Keratinocyte (primary cell): ENCODE data around the gene TXLNB. TPM values are rescaled to one million over a fixed set of nuclear protein-coding genes. Genes with fewer than 3 reads are reported as not detected.

Experiments used
- DNase-seq: peaks from one replicate; pipeline ENCODE4 v3.0.0-alpha.2; 2011; ENCODE audit warnings: low read depth, missing footprints, low spot score
- FAIRE-seq: peaks from 2 replicates; lab custom pipeline; 2011; peaks lifted over from hg19 to GRCh38; lab: Jason Lieb, UNC
- H2AFZ ChIP-seq: 2 replicates; pipeline ENCODE4 v1.6.0; 2012; ENCODE audit warnings: low read length, control low read depth, inconsistent platforms; ENCODE audit not compliant: control insufficient read depth
- H3K27ac ChIP-seq: 2 replicates; pipeline ENCODE4 v1.5.1; 2011; ENCODE audit warnings: low read length; ENCODE audit not compliant: control insufficient read depth, insufficient read depth
- H3K27me3 ChIP-seq: 3 replicates; pipeline ENCODE4 v1.6.0; 2011; ENCODE audit warnings: low read length; ENCODE audit not compliant: control insufficient read depth, insufficient read depth; ENCODE audit errors: extremely low read depth
- H3K36me3 ChIP-seq, 2 experiments: 2 replicates in 1 of 2; 3 replicates in 1 of 2; pipeline ENCODE4 v1.5.1; 2011; ENCODE audit warnings: low read length in 2 of 2, mild to moderate bottlenecking in 1 of 2; ENCODE audit not compliant: control insufficient read depth in 2 of 2, insufficient read depth in 2 of 2; ENCODE audit errors: extremely low read depth in 1 of 2
- H3K4me1 ChIP-seq: 3 replicates; pipeline ENCODE4 v1.5.1; 2011; ENCODE audit warnings: low read length; ENCODE audit not compliant: control insufficient read depth, insufficient read depth; ENCODE audit errors: extremely low read depth
- H3K4me2 ChIP-seq: 3 replicates; pipeline ENCODE4 v1.6.0; 2011; ENCODE audit warnings: low read depth, low read length; ENCODE audit not compliant: control insufficient read depth, insufficient read depth; ENCODE audit errors: extremely low read depth
- H3K4me3 ChIP-seq, 3 experiments: fragments of 200-600 bp in 1 of 3; sonication (generic) in 1 of 3; 2 replicates in 2 of 3; 3 replicates in 1 of 3; pipeline ENCODE4 v1.5.1; 2011 to 2016; ENCODE audit warnings: low read length in 3 of 3, mild to moderate bottlenecking in 3 of 3, control low read depth in 2 of 3, inconsistent platforms in 1 of 3, low read depth in 1 of 3, mixed read lengths in 1 of 3, mixed run types in 1 of 3, moderate library complexity in 1 of 3; ENCODE audit not compliant: control insufficient read depth in 2 of 3, insufficient read depth in 2 of 3; ENCODE audit errors: extremely low read depth in 1 of 3
- H3K79me2 ChIP-seq: 2 replicates; pipeline ENCODE4 v1.6.0; 2012; ENCODE audit warnings: low read length; ENCODE audit not compliant: control insufficient read depth, insufficient read depth
- H3K9ac ChIP-seq: 3 replicates; pipeline ENCODE4 v1.6.0; 2011; ENCODE audit warnings: low read length; ENCODE audit not compliant: control insufficient read depth, insufficient read depth; ENCODE audit errors: extremely low read depth
- H3K9me1 ChIP-seq: 3 replicates; pipeline ENCODE4 v1.6.0; 2011; ENCODE audit warnings: low read length; ENCODE audit not compliant: control insufficient read depth, insufficient read depth; ENCODE audit errors: extremely low read depth
- H3K9me3 ChIP-seq: 2 replicates; pipeline ENCODE4 v1.5.1; 2012; ENCODE audit warnings: low read depth, low read length; ENCODE audit not compliant: control insufficient read depth
- H4K20me1 ChIP-seq: 3 replicates; pipeline ENCODE4 v1.6.0; 2011; ENCODE audit warnings: low read length; ENCODE audit not compliant: control insufficient read depth, insufficient read depth; ENCODE audit errors: extremely low read depth
- EZH2 ChIP-seq: IDR thresholded peaks from one replicate; pipeline ENCODE4 v1.6.1; 2012; ENCODE audit warnings: inconsistent platforms, mild to moderate bottlenecking, low read length, moderate library complexity
- dilution Hi-C: fragments of 300-500 bp; cut with MboI; formaldehyde crosslinking; loops from one replicate; pipeline ENCODE4 v1.7.0; 2020; ENCODE audit warnings: low sequenced_read_pairs; ENCODE audit not compliant: extremely low pct_ligation_motif_present
- polyA plus RNA-seq, 5 experiments: library from polyadenylated mRNA; depleted of rRNA in 3 of 5; stranded (reverse) in 3 of 5; stranded (forward) in 1 of 5; unstranded in 1 of 5; fragments of >200 nt; gene quantifications; 1 replicate in 1 of 5; 2 replicates in 3 of 5; 3 replicates in 1 of 5; pipeline versions ENCODE4 v1.2.1 to v1.2.3, GENCODE V29; 2011 to 2012; ENCODE audit warnings: missing spikeins in 2 of 5, low read depth in 1 of 5, low replicate concordance in 1 of 5
- TF ChIP-seq, protein P1 (sequence below), 3 experiments: IDR thresholded peaks in 1 of 3; conservative IDR thresholded peaks in 1 of 3; optimal IDR thresholded peaks in 1 of 3; 2 replicates in 2 of 3; 3 replicates in 1 of 3; pipeline versions ENCODE3 to v1.5.1; 2011; ENCODE audit warnings: low read length in 3 of 3, mild to moderate bottlenecking in 3 of 3, moderate library complexity in 2 of 3, control low read depth in 1 of 3, inconsistent platforms in 1 of 3; ENCODE audit not compliant: insufficient read depth in 2 of 3; ENCODE audit errors: extremely low read depth in 1 of 3

TXLNB gene
- polyA plus RNA-seq, 1 donor (not counting 4 experiments of a cell fraction or from before 2014, with no cell fraction given), result 0.03 TPM

DNA sequence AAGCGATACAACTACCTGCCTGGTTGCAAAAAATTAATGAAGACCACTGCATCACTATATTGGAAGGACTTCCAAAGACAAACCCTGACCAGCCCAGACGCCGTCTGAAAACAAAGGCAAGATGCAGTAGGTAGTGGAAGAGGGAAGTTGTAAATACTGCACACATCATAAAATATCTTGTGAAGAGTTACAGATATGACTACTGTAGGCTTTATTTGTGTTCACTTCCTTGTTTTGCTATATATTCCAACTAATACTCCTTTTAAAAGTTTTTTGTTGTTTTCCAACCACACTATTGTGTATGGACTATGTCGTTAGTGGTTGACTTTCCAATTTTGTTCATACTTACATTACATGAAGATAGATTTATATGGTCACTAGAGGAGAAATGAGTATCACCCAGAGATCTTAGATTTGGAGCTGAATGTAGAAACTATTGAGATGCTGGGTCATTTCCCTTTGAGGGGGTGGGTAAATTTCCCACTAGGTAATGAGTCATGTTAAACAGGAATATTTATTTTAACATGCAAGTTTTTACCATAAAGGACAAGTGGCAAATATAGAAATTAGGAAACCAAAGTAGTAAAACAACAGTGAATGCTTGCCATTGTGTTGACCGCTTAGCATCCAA lies 16.6 kb upstream of the TXLNB start:
- Histone ChIP-seq H4K20me1 (no peaks in the 10 kb centered on the region), H3K9me3 (no peaks in the 10 kb centered on the region), H3K4me1 (no peaks in the 10 kb centered on the region), H2AFZ (no peak overlapping the region), H3K36me3 (no peaks in the 10 kb centered on the region), H3K4me2 (no peak overlapping the region), H3K27me3 (no peaks in the 10 kb centered on the region), H3K27ac (no peak overlapping the region), H3K9ac (no peak overlapping the region), H3K79me2 (no peaks in the 10 kb centered on the region), H3K9me1 (no peaks in the 10 kb centered on the region), H3K4me3 (no peak overlapping the region)
- TF ChIP-seq, protein P1, sequence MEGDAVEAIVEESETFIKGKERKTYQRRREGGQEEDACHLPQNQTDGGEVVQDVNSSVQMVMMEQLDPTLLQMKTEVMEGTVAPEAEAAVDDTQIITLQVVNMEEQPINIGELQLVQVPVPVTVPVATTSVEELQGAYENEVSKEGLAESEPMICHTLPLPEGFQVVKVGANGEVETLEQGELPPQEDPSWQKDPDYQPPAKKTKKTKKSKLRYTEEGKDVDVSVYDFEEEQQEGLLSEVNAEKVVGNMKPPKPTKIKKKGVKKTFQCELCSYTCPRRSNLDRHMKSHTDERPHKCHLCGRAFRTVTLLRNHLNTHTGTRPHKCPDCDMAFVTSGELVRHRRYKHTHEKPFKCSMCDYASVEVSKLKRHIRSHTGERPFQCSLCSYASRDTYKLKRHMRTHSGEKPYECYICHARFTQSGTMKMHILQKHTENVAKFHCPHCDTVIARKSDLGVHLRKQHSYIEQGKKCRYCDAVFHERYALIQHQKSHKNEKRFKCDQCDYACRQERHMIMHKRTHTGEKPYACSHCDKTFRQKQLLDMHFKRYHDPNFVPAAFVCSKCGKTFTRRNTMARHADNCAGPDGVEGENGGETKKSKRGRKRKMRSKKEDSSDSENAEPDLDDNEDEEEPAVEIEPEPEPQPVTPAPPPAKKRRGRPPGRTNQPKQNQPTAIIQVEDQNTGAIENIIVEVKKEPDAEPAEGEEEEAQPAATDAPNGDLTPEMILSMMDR (optimal IDR thresholded peaks at IDR 0.05 in 1 of 3, IDR thresholded peaks at IDR 0.05 in 1 of 3, conservative IDR thresholded peaks at IDR 0.05 in 1 of 3; ENCODE audit: extremely low read depth in 1 of 3, insufficient read depth in 2 of 3, low read length in 3 of 3), result no peak
- DNase-seq, result no peak
- dilution Hi-C loops, result no loop called here
- no peak for FAIRE-seq

DNA sequence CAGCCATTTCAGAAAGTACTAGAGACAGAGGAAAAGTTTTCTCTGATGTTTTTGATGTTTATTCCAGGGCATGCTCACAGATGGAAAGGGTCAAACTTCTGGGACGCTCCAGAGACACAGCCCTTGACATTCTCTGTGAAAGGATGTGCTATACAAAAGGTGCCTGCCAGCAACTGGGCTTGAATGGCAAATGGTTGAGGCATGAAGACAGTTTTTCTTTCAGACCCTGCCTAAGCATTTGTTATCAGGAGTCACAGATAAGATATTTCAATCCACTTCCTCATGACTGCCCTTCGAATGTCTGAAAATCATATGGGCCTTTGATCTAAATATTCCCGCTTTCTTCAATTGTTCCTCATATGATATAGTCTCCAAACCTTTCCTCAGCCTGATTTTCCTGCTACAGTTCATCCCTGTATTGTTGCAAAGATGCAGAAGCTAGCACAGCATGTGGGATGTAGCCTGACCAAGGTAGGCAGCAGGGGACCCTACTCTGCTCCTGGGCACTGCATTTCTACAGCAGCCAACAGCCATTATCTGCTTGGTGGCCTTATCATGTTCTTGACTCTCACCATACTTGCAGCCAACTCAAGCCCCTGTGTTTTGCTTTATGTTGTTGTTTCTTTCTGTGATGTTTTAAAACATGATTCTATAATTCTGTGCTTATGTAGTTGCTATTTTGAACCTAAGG lies 14.6 kb upstream of the TXLNB start:
- no peaks in the 10 kb centered on the region for H4K20me1 ChIP-seq
- no peaks in the 10 kb centered on the region for H3K4me1 ChIP-seq
- no peak overlapping the region for H3K27ac ChIP-seq
- no peak overlapping the region for H2AFZ ChIP-seq
- H3K9me3 ChIP-seq, result no peaks in the 10 kb centered on the region
- H3K9ac ChIP-seq, result no peak overlapping the region
- no peak for DNase-seq
- no peaks in the 10 kb centered on the region for H3K9me1 ChIP-seq
- H3K27me3 ChIP-seq, result no peaks in the 10 kb centered on the region
- no peak for TF ChIP-seq EZH2
- TF ChIP-seq, protein P1 (optimal IDR thresholded peaks at IDR 0.05 in 1 of 3, IDR thresholded peaks at IDR 0.05 in 1 of 3, conservative IDR thresholded peaks at IDR 0.05 in 1 of 3; ENCODE audit: extremely low read depth in 1 of 3, insufficient read depth in 2 of 3, low read length in 3 of 3), result no peak
- no peaks in the 10 kb centered on the region for H3K36me3 ChIP-seq
- no peak overlapping the region for H3K4me3 ChIP-seq
- no peaks in the 10 kb centered on the region for H3K79me2 ChIP-seq
- dilution Hi-C loops, result no loop called here
- no peak for FAIRE-seq
- H3K4me2 ChIP-seq, result no peak overlapping the region
